WTC11 (cell line): ENCODE data around the gene SYTL1. TPM values are rescaled to one million over a fixed set of nuclear protein-coding genes. Genes with fewer than 3 reads are reported as not detected.

Experiments
- ATAC-seq: fragments of 200-7000 bp; cut with Tn5 transposase; 2 replicates; pipeline ENCODE4 v1.10.0; 2021; ENCODE audit warnings: mild to moderate bottlenecking, moderate library complexity
- CTCF ChIA-PET: fragments of 300-600 bp; sonication (Branson Sonifier 250); formaldehyde crosslinking; loops from one replicate; lab custom pipeline; 2021; ENCODE audit warnings: antibody characterized with exemption; lab: Charles Lee
- POLR2A ChIA-PET: fragments of 350-600 bp; sonication (Branson Sonifier 250); formaldehyde crosslinking; loops from one replicate; lab custom pipeline; 2021; ENCODE audit warnings: antibody characterized with exemption; lab: Charles Lee
- DNase-seq: peaks from one replicate; pipeline ENCODE4 v3.0.0; 2021; ENCODE audit warnings: low spot score
- H3K27ac Mint-ChIP-seq: 2 replicates; pipeline ENCODE4 v1.8.0; 2021; ENCODE audit warnings: mixed read lengths
- H3K27me3 Mint-ChIP-seq: 2 replicates; pipeline ENCODE4 v1.8.0; 2021; ENCODE audit warnings: low read depth, mild to moderate bottlenecking, moderate library complexity, mixed read lengths
- H3K36me3 Mint-ChIP-seq: 2 replicates; pipeline ENCODE4 v1.8.0; 2021; ENCODE audit warnings: mixed read lengths
- H3K4me1 Mint-ChIP-seq: 2 replicates; pipeline ENCODE4 v1.8.0; 2022; ENCODE audit warnings: mixed read lengths
- H3K4me3 Mint-ChIP-seq: 2 replicates; pipeline ENCODE4 v1.8.0; 2021; ENCODE audit warnings: mild to moderate bottlenecking, moderate library complexity, mixed read lengths
- H3K9me3 Mint-ChIP-seq: 2 replicates; pipeline ENCODE4 v1.8.0; 2021; ENCODE audit warnings: mixed read lengths
- ARID4B ChIP-seq: sonication (generic); formaldehyde crosslinking; IDR thresholded peaks from 2 replicates; pipeline ENCODE4 v1.8.0; 2023; ENCODE audit warnings: missing genetic modification reagents, mild to moderate bottlenecking, borderline replicate concordance
- CDX4 ChIP-seq: fragments of 250-450 bp; sonication (Bioruptor Pico); IDR thresholded peaks from 2 replicates; pipeline ENCODE4 v1.9.0; 2021; ENCODE audit warnings: moderate library complexity, mild to moderate bottlenecking, inconsistent platforms, borderline replicate concordance
- E2F1 ChIP-seq: sonication (generic); formaldehyde crosslinking; IDR thresholded peaks from 2 replicates; pipeline ENCODE4 v1.8.0; 2022; ENCODE audit warnings: mild to moderate bottlenecking, missing genetic modification reagents
- ETV6 ChIP-seq: sonication (generic); formaldehyde crosslinking; IDR thresholded peaks from 2 replicates; pipeline ENCODE4 v1.8.1; 2022; ENCODE audit warnings: mild to moderate bottlenecking, missing genetic modification reagents
- GTF2I ChIP-seq: fragments of 250-450 bp; sonication (Bioruptor Pico); conservative IDR thresholded peaks from 2 replicates; pipeline ENCODE4 v1.4.0; 2021; ENCODE audit warnings: mild to moderate bottlenecking
- IRF2 ChIP-seq: sonication (generic); formaldehyde crosslinking; IDR thresholded peaks from 2 replicates; pipeline ENCODE4 v1.8.0; 2022; ENCODE audit warnings: low read depth, missing genetic modification reagents, borderline replicate concordance
- PRDM15 ChIP-seq: sonication (generic); formaldehyde crosslinking; IDR thresholded peaks from 2 replicates; pipeline ENCODE4 v1.8.0; 2022; ENCODE audit warnings: missing genetic modification reagents
- SMAD3 ChIP-seq: sonication (generic); formaldehyde crosslinking; IDR thresholded peaks from 2 replicates; pipeline ENCODE4 v1.8.0; 2022; ENCODE audit warnings: missing genetic modification reagents, mild to moderate bottlenecking, borderline replicate concordance
- SOX15 ChIP-seq: fragments of 250-450 bp; sonication (Bioruptor Pico); IDR thresholded peaks from 2 replicates; pipeline ENCODE4 v1.9.0; 2021; ENCODE audit warnings: mild to moderate bottlenecking
- ZNF121 ChIP-seq: sonication (generic); formaldehyde crosslinking; IDR thresholded peaks from 2 replicates; pipeline ENCODE4 v1.8.0; 2023; ENCODE audit warnings: missing genetic modification reagents
- ZNF219 ChIP-seq: sonication (generic); formaldehyde crosslinking; IDR thresholded peaks from 2 replicates; pipeline ENCODE4 v1.8.0; 2023; ENCODE audit warnings: missing genetic modification reagents, mild to moderate bottlenecking, borderline replicate concordance
- ZNF232 ChIP-seq: sonication (generic); formaldehyde crosslinking; IDR thresholded peaks from 2 replicates; pipeline ENCODE4 v1.8.0; 2022; ENCODE audit warnings: mild to moderate bottlenecking, missing genetic modification reagents
- ZNF281 ChIP-seq: sonication (generic); formaldehyde crosslinking; IDR thresholded peaks from 2 replicates; pipeline ENCODE4 v1.8.0; 2023; ENCODE audit warnings: mild to moderate bottlenecking, missing genetic modification reagents
- ZNF423 ChIP-seq: fragments of 250-450 bp; sonication (Bioruptor Pico); IDR thresholded peaks from 2 replicates; pipeline ENCODE4 v2.1.2; 2022; ENCODE audit warnings: mild to moderate bottlenecking, moderate library complexity
- total RNA-seq: library from RNA; stranded (reverse); gene quantifications from 3 replicates; pipeline ENCODE4 v1.2.3, GENCODE V29; 2021
- TF ChIP-seq, protein P1 (sequence below): sonication (generic); formaldehyde crosslinking; IDR thresholded peaks from 2 replicates; pipeline ENCODE4 v1.8.0; 2023; ENCODE audit warnings: missing genetic modification reagents
- TF ChIP-seq, protein P2 (sequence below): sonication (generic); formaldehyde crosslinking; conservative IDR thresholded peaks from 2 replicates; pipeline ENCODE4 v1.8.1; 2022; ENCODE audit warnings: mild to moderate bottlenecking, missing genetic modification reagents
- TF ChIP-seq, protein P3 (sequence below): fragments of 250-450 bp; sonication (Bioruptor Pico); IDR thresholded peaks from 2 replicates; pipeline ENCODE4 v1.9.0; 2021; ENCODE audit warnings: mild to moderate bottlenecking
- TF ChIP-seq, protein P4 (sequence below): sonication (generic); formaldehyde crosslinking; IDR thresholded peaks from 2 replicates; pipeline ENCODE4 v1.8.1; 2022; ENCODE audit warnings: low read depth, missing genetic modification reagents, borderline replicate concordance

Gene SYTL1
- total RNA-seq, 1 experiment from 2014 or later: 18.0 TPM

DNA sequence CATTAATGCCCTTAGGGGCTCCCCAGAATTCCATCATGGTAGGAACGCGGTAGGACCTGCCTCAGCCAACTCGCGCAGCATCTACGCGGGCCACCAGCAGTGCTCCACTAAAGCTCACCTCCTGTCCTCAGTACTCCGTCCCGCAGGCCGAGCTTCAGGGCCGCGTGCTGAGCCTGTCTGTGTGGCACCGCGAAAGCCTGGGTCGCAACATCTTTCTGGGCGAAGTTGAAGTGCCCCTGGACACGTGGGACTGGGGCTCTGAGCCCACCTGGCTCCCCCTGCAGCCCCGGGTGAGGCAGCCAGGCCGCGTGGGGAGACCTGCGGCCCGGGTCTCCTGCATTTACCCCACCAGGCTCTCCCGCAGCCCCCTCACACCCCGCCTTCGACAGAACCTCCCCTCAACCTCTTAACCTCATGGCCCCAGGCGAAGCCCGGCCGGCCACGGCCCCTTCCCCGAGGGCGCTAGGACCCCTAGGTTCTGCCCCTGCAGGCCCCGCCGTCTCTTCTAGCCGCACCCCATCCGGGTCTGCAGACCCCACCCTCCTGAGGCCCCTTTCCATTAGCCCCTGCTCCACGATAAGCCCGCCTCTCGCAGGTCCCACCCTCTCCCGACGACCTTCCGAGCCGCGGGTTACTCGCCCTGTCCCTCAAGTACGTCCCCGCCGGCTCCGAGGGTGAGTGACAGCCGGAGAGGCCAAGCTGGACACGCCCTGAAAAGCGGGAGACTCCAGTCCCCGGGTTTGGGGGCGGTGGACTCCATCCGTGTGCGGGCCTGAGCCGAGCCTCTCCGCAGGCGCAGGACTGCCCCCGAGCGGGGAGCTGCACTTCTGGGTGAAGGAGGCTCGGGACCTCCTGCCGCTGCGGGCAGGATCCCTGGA, 9.1 kb downstream of the SYTL1 start:
- H3K9me3 Mint-ChIP-seq: no peaks in the 10 kb centered on the region
- ATAC-seq (peak; percentile 84), DNase-seq (peak; percentile 98)
- peak overlapping the region; percentile 75 for H3K4me3 Mint-ChIP-seq
- H3K36me3 Mint-ChIP-seq: peaks cover 8% of the 10 kb centered on the region; the same call in 1 of the 2 replicates
- CTCF ChIA-PET: interaction anchor here (0.6 to 11.0 kb wide), 29 partner anchors 9 to 321 kb away, joined by 3 to 258 read pairs (median 4); partner anchors contain the start of genes CD164L2, IFI6, MAP3K6 and SYTL1
- H3K27me3 Mint-ChIP-seq: peaks cover 12% of the 10 kb centered on the region
- POLR2A ChIA-PET: interaction anchor here (0.6 to 3.1 kb wide), 8 partner anchors 9 to 176 kb away, joined by 3 to 29 read pairs (median 7); partner anchors contain the start of genes CD164L2, MAP3K6 and SYTL1
- peaks cover 18% of the 10 kb centered on the region for H3K4me1 Mint-ChIP-seq
- no peak overlapping the region for H3K27ac Mint-ChIP-seq
- no peak for TF ChIP-seq SOX15 (CRISPR knock-in tag)
- TF ChIP-seq, protein P1, sequence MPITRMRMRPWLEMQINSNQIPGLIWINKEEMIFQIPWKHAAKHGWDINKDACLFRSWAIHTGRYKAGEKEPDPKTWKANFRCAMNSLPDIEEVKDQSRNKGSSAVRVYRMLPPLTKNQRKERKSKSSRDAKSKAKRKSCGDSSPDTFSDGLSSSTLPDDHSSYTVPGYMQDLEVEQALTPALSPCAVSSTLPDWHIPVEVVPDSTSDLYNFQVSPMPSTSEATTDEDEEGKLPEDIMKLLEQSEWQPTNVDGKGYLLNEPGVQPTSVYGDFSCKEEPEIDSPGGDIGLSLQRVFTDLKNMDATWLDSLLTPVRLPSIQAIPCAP (CRISPR knock-in tag): peak; percentile 76
- no peak for TF ChIP-seq ZNF219 (CRISPR knock-in tag)
- TF ChIP-seq, protein P2, sequence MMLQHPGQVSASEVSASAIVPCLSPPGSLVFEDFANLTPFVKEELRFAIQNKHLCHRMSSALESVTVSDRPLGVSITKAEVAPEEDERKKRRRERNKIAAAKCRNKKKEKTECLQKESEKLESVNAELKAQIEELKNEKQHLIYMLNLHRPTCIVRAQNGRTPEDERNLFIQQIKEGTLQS: 0 out of 2 replicates have a peak, but pooled peaks have one; percentile 65
- no peak; the same call in none of the 2 replicates for TF ChIP-seq ZNF423 (CRISPR knock-in tag)
- 0 out of 2 replicates have a peak, but pooled peaks have one; percentile 38 for TF ChIP-seq ETV6 (CRISPR knock-in tag)
- no peak for TF ChIP-seq IRF2 (CRISPR knock-in tag)
- TF ChIP-seq ZNF281 (CRISPR knock-in tag): peak; percentile 49; the same call in 1 of the 2 replicates
- peak; percentile 84 for TF ChIP-seq PRDM15 (CRISPR knock-in tag)
- TF ChIP-seq, protein P3, sequence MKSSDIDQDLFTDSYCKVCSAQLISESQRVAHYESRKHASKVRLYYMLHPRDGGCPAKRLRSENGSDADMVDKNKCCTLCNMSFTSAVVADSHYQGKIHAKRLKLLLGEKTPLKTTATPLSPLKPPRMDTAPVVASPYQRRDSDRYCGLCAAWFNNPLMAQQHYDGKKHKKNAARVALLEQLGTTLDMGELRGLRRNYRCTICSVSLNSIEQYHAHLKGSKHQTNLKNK (CRISPR knock-in tag): no peak
- TF ChIP-seq ZNF121 (CRISPR knock-in tag): no peak
- TF ChIP-seq E2F1 (CRISPR knock-in tag): peak; percentile 89
- peak; percentile 42; the same call in 1 of the 2 replicates for TF ChIP-seq ARID4B (CRISPR knock-in tag)
- TF ChIP-seq, protein P4, sequence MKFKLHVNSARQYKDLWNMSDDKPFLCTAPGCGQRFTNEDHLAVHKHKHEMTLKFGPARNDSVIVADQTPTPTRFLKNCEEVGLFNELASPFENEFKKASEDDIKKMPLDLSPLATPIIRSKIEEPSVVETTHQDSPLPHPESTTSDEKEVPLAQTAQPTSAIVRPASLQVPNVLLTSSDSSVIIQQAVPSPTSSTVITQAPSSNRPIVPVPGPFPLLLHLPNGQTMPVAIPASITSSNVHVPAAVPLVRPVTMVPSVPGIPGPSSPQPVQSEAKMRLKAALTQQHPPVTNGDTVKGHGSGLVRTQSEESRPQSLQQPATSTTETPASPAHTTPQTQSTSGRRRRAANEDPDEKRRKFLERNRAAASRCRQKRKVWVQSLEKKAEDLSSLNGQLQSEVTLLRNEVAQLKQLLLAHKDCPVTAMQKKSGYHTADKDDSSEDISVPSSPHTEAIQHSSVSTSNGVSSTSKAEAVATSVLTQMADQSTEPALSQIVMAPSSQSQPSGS (CRISPR knock-in tag): no peak
- peak; percentile 77; the same call in 1 of the 2 replicates for TF ChIP-seq SMAD3 (CRISPR knock-in tag)
- TF ChIP-seq GTF2I: no peak
- no peak for TF ChIP-seq CDX4 (CRISPR knock-in tag)
- TF ChIP-seq ZNF232 (CRISPR knock-in tag): peak; percentile 15; the same call in 1 of the 2 replicates
